AG09319 (cell line): ENCODE results near the gene TMEM185A.
"Not testable (repeated sequence)": the region's sequence is repeated elsewhere in the genome, so short reads cannot be mapped to it uniquely, and the experiment has no call there.

Source experiments
- DNase-seq: peaks from one replicate; pipeline ENCODE4 v3.0.0-alpha.2; 2010; ENCODE audit warnings: low read depth; ENCODE audit errors: extremely low read depth
- CTCF ChIP-seq: IDR thresholded peaks from 2 replicates; pipeline ENCODE4 v1.5.1; 2011; ENCODE audit warnings: low read depth, mild to moderate bottlenecking, inconsistent platforms, low read length, moderate library complexity

The TMEM185A gene

GRCh38 chrX:149610511-149610910, 21.1 kb downstream of the TMEM185A start:
- no peak for DNase-seq
- no peak for TF ChIP-seq CTCF

- TF ChIP-seq CTCF: no peak
- DNase-seq: no peak
Observed at GRCh38 chrX:149607699-149608098, 23.9 kb downstream of the TMEM185A start.

GRCh38 chrX:149605248-149605885, 26.2 kb downstream of the TMEM185A start:
- not testable (repeated sequence) for DNase-seq

GRCh38 chrX:149598603-149599002, 33.0 kb downstream of the TMEM185A start:
- DNase-seq: not testable (repeated sequence)

- not testable (repeated sequence) for DNase-seq
Observed at GRCh38 chrX:149595943-149596342, 35.6 kb downstream of the TMEM185A start.

GRCh38 chrX:149595214-149595613, 36.4 kb downstream of the TMEM185A start, which contains the start of gene HSFX2:
TSS of gene HSFX2 (minus strand) at chrX:149595314. CDS start at chrX:149594700, 614 bp downstream.
- DNase-seq: not testable (repeated sequence)

- not testable (repeated sequence) for DNase-seq
Observed at GRCh38 chrX:149590993-149591392, 40.6 kb downstream of the TMEM185A start.

- DNase-seq: not testable (repeated sequence)
Observed at GRCh38 chrX:149587359-149587758, 44.2 kb downstream of the TMEM185A start, which contains the start of gene MAGEA9B. TSS of gene MAGEA9B (minus strand) at chrX:149587459. CDS start at chrX:149583179, 4,280 bp downstream.

GRCh38 chrX:149585631-149586030, 46.0 kb downstream of the TMEM185A start:
- not testable (repeated sequence) for DNase-seq

GRCh38 chrX:149573456-149573855, 58.1 kb downstream of the TMEM185A start:
- DNase-seq: not testable (repeated sequence)

GRCh38 chrX:149572743-149573142, 58.8 kb downstream of the TMEM185A start:
- no peak for TF ChIP-seq CTCF
- no peak for DNase-seq

- no peak for TF ChIP-seq CTCF
- no peak for DNase-seq
Observed at GRCh38 chrX:149571770-149572169, 59.8 kb downstream of the TMEM185A start.
